Measurements from ENCODE around the gene SLC9A5.

Gene SLC9A5

GRCh38 chr16:67213197-67214019 is 35.4 kb upstream of the SLC9A5 start:
- no peak for DNase-seq

GRCh38 chr16:67215706-67216105 is 33.1 kb upstream of the SLC9A5 start:
- DNase-seq, result no peak

- DNase-seq, result no peak
These were observed 31.9 kb upstream of the SLC9A5 start for GRCh38 chr16:67216612-67217490.

GRCh38 chr16:67223992-67224391 is 24.8 kb upstream of the SLC9A5 start:
- no peak for DNase-seq

GRCh38 chr16:67226295-67226803 is 22.4 kb upstream of the SLC9A5 start:
- DNase-seq, result no peak

- peak; percentile 94 for DNase-seq
These were observed 21.8 kb upstream of the SLC9A5 start, which contains the start of gene TMEM208 for GRCh38 chr16:67226804-67227566. TSS of gene TMEM208 (plus strand) at chr16:67227130. CDS start at chr16:67227219, 89 bp downstream.

GRCh38 chr16:67227567-67227921 is 21.2 kb upstream of the SLC9A5 start:
- no peak for DNase-seq

- DNase-seq, result no peak
These were observed 20.6 kb upstream of the SLC9A5 start for GRCh38 chr16:67228034-67228785.

GRCh38 chr16:67228905-67229304 is 19.9 kb upstream of the SLC9A5 start:
- no peak for DNase-seq

- DNase-seq, result no peak
These were observed 18.6 kb upstream of the SLC9A5 start for GRCh38 chr16:67229906-67230808.

- DNase-seq, result no peak
These were observed 17.7 kb upstream of the SLC9A5 start for GRCh38 chr16:67230809-67231660.

- DNase-seq, result no peak
These were observed 15.2 kb upstream of the SLC9A5 start for GRCh38 chr16:67233596-67233995.

- no peak for DNase-seq
These were observed 14.6 kb upstream of the SLC9A5 start for GRCh38 chr16:67234180-67234597.

GRCh38 chr16:67235816-67236562 is 12.8 kb upstream of the SLC9A5 start:
- DNase-seq, result no peak

GRCh38 chr16:67236563-67237395 is 12.0 kb upstream of the SLC9A5 start:
- no peak for DNase-seq

- DNase-seq, result no peak
These were observed 11.1 kb upstream of the SLC9A5 start for GRCh38 chr16:67237396-67238277.

- DNase-seq, result no peak
These were observed 10.6 kb upstream of the SLC9A5 start for GRCh38 chr16:67238278-67238575.

All from SHP77 treated with DMSO at 0.1 percent for 48 hours (cell line).